ENCODE results near the gene ADGB. TPM values are rescaled to one million over a fixed set of nuclear protein-coding genes. Genes with fewer than 3 reads are reported as not detected.
"Not testable (repeated sequence)": the region's sequence is repeated elsewhere in the genome, so short reads cannot be mapped to it uniquely, and the experiment has no call there.

ADGB gene
- total RNA-seq, 1 donor from 2014 or later: not detected

- DNase-seq (ENCODE audit: low spot score): no peak
Measured at GRCh38 chr6:146768722-146769121, 169.9 kb downstream of the ADGB start.

- no peak for DNase-seq (ENCODE audit: low spot score)
Measured at GRCh38 chr6:146770275-146770964, 171.6 kb downstream of the ADGB start.

- DNase-seq (ENCODE audit: low spot score): no peak
Measured at GRCh38 chr6:146770965-146771735, 172.4 kb downstream of the ADGB start.

GRCh38 chr6:146775220-146775619 is 176.4 kb downstream of the ADGB start:
- no peak for DNase-seq (ENCODE audit: low spot score)

- no peak for DNase-seq (ENCODE audit: low spot score)
Measured at GRCh38 chr6:146781836-146782235, 183.1 kb downstream of the ADGB start.

- DNase-seq (ENCODE audit: low spot score): no peak
Measured at GRCh38 chr6:146785001-146785585, 186.3 kb downstream of the ADGB start.

- no peak for DNase-seq (ENCODE audit: low spot score)
Measured at GRCh38 chr6:146787876-146788508, 189.2 kb downstream of the ADGB start.

- DNase-seq (ENCODE audit: low spot score): no peak
Measured at GRCh38 chr6:146790561-146791091, 191.9 kb downstream of the ADGB start.

- DNase-seq (ENCODE audit: low spot score): no peak
Measured at GRCh38 chr6:146791930-146792329, 193.2 kb downstream of the ADGB start.

- DNase-seq (ENCODE audit: low spot score): not testable (repeated sequence)
Measured at GRCh38 chr6:146793218-146793617, 194.4 kb downstream of the ADGB start.

GRCh38 chr6:146795479-146796133 is 196.8 kb downstream of the ADGB start:
- no peak for DNase-seq (ENCODE audit: low spot score)

GRCh38 chr6:146803167-146803566 is 204.4 kb downstream of the ADGB start:
- DNase-seq (ENCODE audit: low spot score): not testable (repeated sequence)

GRCh38 chr6:146803601-146804000 is 204.8 kb downstream of the ADGB start:
- no peak for DNase-seq (ENCODE audit: low spot score)

- no peak for DNase-seq (ENCODE audit: low spot score)
Measured at GRCh38 chr6:146805546-146806325, 207.0 kb downstream of the ADGB start.

- not testable (repeated sequence) for DNase-seq (ENCODE audit: low spot score)
Measured at GRCh38 chr6:146809014-146809413, 210.2 kb downstream of the ADGB start.

GRCh38 chr6:146812811-146813321 is 214.1 kb downstream of the ADGB start:
- DNase-seq (ENCODE audit: low spot score): not testable (repeated sequence)

GRCh38 chr6:146813554-146813953 is 214.8 kb downstream of the ADGB start:
- DNase-seq (ENCODE audit: low spot score): no peak

- no peak for DNase-seq (ENCODE audit: low spot score)
Measured at GRCh38 chr6:146814148-146814750, 215.5 kb downstream of the ADGB start.

GRCh38 chr6:146815511-146816462 is 217.0 kb downstream of the ADGB start:
- not testable (repeated sequence) for DNase-seq (ENCODE audit: low spot score)

Measured in ureter (tissue), 1 donor.